ENCODE measurements around the gene ANKLE1.
A peak's percentile ranks its signal among the peaks of the same experiment; 100 is the strongest.
"Not testable (repeated sequence)": the region's sequence is repeated elsewhere in the genome, so short reads cannot be mapped to it uniquely, and the experiment has no call there.

ANKLE1 gene

DNA sequence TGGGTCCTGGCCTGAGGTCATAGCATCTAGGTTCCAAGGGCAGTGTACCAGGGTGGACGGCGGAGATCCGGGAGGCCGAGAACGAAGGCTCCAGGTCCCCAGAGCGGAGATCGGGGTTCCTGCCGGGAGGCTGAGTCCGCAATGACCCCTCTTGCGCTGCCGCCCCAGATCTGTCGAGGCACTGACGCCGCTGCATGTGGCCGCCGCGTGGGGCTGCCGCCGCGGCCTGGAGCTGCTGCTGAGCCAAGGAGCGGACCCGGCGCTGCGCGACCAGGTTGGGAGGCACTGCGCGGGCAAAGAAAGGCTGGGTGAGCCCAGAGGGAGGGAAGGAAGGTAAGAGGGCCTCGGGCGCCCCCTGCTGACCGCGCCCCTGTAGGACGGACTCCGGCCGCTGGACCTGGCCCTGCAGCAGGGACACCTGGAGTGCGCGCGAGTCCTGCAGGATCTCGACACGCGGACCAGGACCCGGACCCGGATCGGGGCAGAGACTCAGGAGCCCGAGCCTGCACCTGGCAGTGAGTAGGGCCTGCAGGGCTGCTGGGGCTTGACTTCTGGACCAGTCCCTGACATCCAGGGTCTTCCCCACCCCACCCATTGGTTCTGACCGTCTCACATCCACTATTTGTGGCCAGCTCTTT, 906 bp downstream of the ANKLE1 start:
- peak; percentile 74 to 81 for DNase-seq (ENCODE audit: low read depth in 2 of 2)

DNA sequence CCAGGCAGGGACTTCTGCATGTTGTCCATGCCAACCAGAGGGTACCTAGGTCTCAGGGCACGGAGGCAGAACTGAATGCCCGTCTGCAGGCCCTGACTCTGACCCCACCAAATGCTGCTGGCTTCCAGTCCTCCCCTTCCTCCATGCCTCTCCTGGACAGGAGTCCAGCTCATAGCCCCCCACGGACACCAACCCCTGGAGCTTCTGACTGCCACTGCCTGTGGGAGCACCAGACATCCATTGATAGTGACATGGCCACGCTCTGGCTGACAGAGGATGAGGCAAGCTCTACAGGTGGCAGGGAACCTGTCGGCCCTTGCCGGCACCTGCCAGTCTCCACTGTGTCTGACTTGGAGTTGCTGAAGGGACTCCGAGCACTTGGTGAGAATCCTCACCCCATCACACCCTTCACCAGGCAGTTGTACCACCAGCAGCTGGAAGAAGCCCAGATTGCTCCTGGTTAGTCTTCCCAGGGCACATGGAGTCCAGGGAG, 1.8 kb downstream of the ANKLE1 start:
- no peak for DNase-seq (ENCODE audit: low read depth in 2 of 2)

DNA sequence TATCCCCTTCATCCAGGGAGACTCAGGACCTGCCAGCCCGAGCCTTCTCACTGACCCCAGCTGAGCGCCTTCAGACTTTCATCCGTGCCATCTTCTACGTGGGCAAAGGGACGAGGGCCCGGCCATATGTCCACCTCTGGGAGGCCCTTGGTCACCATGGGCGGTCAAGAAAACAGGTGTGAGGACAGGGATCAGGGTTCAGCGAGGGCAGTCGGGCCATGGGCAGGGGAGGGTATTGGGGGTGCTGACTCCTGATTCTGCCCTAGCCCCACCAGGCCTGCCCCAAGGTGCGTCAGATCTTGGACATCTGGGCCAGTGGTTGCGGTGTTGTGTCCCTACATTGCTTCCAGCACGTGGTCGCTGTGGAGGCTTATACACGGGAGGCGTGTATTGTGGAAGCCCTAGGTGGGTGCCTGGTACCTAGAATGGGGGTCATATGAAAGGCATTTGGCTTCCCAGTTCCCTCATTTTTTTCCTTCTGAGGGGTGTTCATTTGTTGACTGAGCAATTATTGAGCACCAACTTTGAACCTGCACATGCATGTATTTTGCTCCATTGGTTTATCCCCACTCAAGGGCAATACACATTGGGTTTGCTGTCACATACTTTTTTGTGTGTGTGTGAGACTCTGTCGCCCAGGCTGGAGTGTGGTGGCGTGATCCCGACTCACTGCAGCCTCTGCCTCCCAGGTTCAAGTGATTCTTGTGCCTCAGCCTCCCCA, 3.9 kb downstream of the ANKLE1 start:
- no peak for DNase-seq (ENCODE audit: low read depth in 2 of 2)

DNA sequence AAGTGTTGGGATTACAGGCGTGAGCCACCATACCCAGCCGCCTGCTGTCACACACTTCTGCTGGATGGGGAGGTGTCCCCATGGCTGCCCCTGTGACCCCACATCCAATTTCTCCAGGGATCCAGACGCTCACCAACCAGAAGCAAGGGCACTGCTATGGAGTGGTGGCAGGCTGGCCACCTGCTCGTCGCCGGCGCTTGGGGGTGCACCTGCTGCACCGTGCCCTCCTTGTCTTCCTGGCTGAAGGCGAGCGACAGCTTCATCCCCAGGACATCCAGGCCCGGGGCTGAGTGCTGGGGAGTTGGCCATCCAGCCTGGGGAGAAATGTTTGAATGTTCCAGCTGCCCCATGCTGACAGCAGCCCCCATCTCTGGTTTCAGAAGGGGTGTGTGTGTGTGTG, 4.6 kb downstream of the ANKLE1 start:
- DNase-seq (ENCODE audit: low read depth in 2 of 2): no peak

DNA sequence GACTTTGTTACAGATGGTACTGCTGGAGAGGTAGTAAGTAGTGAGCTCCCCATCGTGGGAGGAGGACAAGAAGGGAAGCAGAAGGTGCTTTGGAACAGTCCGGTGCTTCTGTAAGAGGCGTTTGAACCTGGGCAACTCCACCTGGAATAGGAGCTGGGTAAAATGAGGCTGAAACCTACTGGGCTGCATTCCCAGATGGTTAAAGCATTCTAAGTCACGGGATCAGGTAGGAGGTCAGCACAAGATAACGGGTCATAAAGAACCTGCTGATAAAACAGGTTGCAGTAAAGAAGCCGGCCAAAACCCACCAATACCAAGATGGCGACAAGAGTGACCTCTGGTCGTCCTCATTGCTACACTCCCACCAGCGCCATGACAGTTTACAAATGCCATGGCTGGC, 5.1 kb downstream of the ANKLE1 start:
- DNase-seq (ENCODE audit: low read depth in 2 of 2): no peak

DNA sequence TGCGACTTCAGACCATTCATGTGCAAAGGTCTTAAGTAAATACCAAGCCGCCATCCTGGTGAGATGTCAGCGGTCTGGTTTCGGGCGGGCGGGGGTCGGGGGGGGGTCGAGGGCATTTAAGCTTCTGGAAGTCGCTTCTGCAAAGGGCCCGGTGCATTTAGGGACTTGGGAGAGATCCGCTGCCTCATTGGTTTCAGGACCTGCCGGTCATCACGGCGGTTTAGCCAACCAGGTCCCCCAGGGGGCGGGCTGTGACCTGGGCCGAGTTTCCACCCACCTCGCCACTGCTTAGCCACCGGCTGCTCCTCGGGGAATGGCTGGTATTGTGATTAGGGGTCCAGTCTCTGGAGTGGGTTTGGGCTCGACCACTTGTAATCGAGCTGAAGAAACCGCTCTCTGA, 7.8 kb downstream of the ANKLE1 start:
- peak in 1 of 2 donors; percentile 59 for DNase-seq (ENCODE audit: low read depth in 2 of 2)

DNA sequence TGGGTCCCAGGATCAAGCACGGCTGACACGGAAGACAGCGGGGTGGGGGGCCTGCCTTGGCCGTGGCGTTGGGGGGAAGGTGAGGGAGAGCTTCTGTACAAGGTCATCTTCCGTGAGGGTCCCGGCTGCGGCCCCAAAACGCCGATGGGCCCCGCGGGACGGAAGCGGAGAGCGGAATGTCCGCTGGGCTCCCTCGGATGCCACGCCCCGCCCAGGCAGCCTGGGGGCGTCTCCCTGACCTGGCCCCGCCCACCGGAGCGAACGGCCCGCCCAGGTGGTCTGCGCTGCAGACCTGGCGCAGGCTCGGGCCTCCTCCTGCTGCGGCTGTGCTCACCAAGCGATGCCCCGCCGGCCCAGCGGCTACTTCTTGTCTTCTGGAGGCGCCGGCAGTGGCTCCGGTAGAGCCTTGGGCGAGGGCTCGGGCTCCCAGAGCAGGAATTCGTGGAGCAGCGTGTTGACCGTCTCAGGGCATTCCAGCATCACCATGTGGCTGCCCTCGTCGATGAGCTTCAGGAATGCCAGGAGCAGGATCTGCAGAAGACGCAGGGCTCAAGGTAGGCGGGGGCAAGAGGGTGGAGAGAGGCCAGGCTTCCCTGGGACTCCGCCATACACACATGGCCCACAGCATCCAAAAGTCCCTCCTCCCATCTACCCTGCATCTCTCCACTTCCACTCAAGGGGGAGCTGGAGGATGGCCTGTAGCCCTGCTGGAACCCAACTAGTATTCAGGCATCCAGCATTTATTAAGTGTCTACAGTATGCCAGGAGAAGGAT, 10.8 kb downstream of the ANKLE1 start:
- peak; percentile 78 to 84 for DNase-seq (ENCODE audit: low read depth in 2 of 2)

DNA sequence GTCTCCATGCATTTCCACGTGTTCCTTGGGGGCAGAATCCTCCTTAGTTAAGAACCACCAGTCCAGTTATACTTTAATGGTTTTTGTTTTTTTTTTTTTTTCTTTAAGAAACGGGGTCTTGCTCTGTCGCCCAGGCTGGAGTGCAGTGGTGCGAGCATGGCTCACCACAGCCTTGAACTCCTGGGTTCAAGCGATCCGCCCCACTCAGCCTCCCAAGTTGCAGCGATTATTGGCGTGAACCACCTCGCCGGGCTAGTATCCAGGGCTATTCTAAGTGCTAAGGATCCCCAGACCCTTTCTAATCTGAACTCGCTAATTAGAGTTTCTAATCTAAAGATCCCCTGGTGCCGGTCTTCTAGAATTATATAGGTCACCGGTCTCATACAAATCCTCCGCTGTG, 11.9 kb downstream of the ANKLE1 start:
- no peak for DNase-seq (ENCODE audit: low read depth in 2 of 2)

DNA sequence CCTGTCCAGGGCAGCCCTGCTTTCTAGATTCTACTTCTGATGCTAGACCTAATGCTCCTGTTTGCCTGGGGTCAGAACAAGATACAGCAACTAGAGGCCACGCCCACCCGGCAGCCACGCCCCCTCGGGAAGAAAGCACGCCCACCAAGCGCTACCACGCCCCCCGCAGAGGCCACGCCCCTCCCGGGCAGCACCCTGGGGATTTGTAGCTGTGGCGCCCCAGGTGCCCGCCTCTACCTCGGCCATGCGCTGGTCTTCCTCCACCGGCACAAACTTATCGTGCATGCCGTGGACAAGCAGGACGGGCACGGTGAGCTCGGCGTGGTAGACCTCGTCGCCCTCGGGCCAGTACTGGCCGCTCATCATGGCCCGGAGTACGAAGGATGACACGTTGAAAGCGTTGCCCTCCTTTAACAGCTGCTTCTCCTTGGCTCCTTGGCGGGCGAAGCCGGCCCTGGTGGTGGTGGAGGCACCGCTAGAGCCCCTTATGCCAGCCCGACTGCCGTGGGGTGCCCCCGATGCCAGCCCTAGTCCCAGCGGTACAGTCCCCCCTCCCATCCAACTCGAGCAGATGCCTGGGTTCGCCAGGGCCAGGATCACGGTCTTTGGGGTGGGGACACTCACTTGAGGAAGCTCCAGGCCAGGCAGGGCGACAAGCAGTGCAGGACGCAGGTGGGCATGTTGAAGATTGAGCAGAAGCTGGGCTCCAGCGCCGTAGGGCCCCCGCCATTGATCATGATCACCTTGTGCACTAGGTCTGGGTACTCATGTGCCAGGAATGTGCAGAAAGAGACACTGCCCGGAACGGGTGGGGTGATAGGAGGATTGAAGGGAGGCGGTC, 12.6 kb downstream of the ANKLE1 start:
- DNase-seq (ENCODE audit: low read depth in 2 of 2): peak in 1 of 2 donors; percentile 67

DNA sequence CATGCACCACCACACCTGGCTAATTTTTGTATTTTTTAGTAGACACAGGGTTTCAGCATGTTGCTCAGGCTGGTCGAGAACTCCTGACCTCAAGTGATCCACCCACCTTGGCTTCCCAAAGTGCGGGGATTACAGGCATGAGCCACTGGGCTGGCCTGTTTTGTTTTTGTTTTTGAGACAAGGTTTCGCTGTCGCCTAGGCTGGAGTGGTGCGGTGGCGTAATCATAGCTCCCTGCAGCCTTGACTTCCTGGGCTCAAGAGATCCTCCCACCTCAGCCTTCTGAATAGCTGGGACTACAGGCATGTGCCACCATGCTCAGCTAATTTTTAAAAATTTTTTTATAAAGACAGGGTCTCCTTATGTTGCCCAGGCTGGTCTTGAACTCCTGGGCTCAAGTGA, 13.8 kb downstream of the ANKLE1 start:
- DNase-seq (ENCODE audit: low read depth in 2 of 2): not testable (repeated sequence)

DNA sequence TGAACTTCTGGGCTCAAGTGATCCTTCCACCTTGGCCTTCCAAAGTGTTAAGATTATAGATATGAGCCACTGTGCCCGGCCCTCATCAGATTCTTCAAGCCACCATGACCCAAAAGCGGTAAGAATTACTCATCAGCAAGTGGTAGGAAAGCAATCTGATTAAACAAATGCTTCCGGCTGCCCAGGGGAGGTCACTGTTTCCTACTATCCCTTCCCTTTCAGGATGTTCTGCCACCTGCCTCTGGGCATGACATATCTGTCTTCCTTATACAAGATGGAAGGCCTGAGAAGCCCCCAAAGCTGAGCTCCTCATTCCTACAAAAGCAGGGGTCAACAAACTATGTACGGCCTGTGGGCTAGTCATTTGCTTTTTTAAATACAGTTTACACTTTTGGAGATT, 14.6 kb downstream of the ANKLE1 start:
- DNase-seq (ENCODE audit: low read depth in 2 of 2): no peak

DNA sequence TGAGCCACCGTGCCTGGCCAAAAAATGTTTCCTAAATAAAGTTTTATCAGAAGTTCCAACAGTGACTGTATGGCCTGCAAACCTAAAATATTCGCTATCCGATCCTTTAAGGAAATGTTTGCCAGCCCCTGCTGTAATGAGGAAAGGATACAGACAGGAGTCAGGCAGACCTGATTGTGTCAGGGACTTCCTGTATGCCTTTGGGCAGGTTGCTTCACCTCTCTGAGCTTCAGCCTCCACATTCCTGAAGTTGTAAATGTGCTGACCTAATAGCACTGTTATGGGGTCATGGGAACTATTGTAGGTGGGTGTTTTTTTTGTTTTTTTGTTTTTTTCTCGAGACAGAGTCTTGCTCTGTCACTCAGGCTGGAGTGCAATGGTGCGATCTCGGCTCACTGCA, 15.3 kb downstream of the ANKLE1 start:
- DNase-seq (ENCODE audit: low read depth in 2 of 2): no peak

DNA sequence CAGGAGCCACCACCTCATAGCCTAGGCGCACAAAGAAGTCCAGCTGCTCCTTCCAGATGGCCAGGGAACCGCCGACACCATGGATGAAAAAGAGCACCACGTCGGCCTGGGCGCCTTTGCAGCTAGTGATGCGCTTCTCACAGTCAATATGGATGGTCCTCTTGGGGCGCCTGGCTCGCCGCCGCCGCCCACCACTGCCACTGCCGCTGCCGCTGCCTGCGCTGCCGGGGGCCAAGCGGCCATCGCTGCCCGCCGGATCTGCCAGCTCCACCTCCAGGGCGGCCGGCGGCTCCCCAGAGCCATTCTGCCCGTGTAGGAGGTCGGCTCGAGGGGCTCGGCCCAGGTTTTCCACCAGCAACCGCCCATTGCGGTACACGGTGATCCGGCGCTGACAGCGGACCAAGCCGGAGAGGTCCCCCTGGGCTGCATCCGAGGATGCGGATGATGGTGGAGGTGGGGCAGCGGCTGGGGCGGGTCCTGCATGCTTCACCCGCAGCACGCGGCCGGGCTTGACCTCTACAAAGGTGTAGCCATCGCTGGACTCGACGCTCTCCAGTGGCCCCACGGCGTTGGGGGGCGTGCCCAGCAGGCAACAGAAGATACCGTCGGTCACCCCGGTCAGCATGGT, 19.4 kb downstream of the ANKLE1 start:
- DNase-seq (ENCODE audit: low read depth in 2 of 2): no peak

DNA sequence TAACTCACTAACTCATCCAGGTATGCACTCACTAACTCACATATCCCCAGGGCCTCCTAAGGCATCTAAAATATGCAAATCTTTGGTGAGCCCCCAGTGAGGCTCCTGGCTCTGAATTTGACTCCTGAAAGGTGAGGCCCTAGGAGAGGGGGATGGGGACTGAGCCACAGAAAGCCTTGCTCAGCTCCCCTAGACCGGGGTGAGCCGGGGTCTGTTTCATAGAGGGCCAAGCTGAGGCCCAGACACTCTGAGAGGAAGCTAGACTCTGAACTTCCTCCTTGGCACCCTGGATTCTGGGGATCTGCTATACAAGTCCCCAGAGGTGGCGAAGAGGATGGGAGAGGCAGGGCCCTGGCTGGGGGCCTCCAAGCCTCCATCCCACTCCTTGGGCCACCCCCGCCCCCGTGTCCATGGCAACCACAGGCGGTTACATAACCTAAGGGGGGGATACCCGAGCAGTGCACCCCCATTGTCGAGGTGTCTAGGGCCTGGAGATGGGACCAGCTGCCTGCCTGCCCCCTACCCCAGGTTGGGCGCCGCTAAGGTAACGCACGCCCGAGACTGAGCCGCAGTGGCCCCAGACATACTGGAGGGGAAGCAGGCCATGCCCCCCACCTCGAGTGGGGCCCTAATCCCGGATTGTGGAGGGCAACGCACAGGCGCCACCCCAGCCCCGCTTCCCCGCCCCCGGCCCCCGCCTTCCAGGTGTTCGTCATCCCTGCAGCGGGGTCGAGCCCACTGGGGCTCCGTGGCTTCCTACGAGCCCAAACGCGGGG, 20.9 kb downstream of the ANKLE1 start:
- no peak for DNase-seq (ENCODE audit: low read depth in 2 of 2)

DNA sequence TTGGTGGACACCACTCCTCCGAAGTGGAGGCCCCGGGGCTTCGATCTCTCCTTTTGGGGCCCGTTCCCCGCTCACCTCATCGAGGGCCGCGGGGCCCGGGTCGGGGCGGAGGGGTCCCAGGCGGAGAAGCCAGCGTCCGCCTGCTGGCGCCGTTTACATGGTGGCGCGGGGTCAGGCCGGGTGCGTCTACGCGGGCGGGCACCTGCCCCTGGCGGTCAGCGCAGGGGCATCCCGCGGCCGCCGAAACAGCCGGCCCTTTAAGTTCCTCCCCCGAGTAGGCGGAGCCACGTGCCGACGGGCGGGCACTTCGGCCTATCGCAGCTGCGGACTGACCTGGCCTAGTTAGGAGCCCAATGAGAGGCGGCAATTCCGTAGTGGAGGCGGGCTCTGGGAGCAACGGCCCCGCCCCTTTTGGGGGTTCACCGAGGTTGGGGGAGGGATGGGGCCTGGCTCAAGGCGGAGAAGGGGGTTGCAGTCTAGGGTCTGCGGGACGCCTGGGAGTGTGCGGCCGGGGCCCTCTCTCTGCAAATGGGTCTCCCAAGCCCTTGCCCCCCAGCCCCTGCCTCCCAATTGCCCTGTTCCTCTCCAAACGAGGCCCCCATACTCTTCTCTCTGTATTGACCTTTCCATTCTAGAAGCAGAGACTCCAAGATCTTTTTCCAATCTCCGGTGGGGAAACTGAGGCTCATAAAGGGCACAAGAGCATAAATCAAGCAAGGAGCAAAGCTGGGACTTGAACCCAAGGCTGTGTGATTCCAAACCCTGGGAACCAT, 21.7 kb downstream of the ANKLE1 start, which contains the start of gene ABHD8:
ABHD8 (minus strand) TSS at position 259 of the 773 bp plus-strand sequence. CDS start 1,809 bp downstream, outside the sequence.
- peak; percentile 89 to 93 for DNase-seq (ENCODE audit: low read depth in 2 of 2)

DNA sequence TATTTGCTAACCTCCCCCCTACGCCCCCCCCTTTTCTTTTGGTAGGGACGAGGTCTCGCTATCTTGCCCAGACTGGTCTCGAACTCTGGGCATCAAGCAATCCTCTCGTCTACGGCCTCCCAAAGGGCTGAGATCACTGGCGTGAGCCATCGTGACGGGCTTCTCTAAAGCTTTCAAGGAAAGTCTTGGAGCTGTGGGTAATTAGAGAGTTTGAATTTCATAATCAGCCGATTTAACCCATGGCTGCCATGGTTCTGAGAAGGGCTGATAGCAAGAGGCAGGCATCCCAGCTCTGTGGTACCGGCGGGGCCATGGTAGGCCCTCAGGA, 22.2 kb downstream of the ANKLE1 start:
- no peak for DNase-seq (ENCODE audit: low read depth in 2 of 2)

DNA sequence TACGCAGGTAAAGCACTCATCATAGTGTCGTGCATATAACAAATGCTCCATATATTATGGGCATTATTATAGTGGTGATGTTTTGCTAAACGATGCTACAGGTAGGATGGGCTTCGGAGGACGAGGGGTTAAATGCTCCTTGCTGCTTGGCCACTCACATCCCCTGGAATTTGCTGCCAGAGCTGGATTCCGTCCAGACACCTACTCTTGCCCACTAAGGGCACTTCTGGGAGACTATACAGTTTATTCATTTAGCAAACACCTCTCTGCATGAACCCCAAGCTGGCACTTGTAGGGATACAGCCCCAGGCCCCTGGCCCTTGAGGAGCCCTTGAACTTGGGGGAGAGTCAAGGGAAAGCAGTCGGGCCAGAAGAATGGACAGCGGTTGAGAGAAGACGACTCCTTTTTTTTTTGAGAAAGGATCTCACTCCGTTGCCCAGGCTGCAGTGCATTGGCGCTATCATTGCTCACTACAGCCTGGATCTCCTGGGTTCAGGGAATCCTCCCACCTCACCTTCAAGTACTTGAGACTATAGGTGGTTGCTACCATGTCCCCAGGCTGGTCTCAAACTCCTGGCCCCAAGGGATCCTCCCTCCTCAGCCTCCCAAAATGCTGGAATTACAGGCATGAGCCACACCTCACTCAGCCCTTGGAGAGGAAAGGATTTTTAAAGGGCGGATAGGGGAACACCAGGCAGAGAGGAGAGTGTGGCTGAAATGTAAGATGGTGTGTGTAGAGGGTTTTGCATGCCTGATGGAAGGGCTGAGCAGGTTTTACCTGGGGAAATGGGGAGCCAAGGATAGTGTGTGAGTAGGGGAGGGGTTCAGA, 22.9 kb downstream of the ANKLE1 start:
- DNase-seq (ENCODE audit: low read depth in 2 of 2): no peak

DNA sequence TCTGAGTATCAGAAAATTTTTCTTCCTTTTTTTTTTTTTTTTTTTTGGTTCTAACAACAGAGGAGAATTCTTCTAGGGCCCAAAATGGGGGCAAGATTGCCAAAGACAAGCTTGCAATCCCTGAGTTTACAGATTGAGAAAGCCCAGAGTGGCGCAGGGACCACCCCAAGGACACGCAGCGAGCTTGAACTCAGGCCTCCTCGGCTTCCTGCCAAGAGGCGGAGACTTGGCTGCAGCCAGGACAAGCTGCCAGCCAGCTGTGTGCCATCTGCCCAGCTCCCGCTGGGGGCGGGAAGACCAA, 23.5 kb downstream of the ANKLE1 start:
- no peak for DNase-seq (ENCODE audit: low read depth in 2 of 2)
